Choroid plexus epithelial cell (primary cell): ENCODE results near the gene LLCFC1.

Experiments used
- DNase-seq: peaks from one replicate; pipeline ENCODE4 v3.0.0-alpha.2; 2010; ENCODE audit warnings: low read depth
- H3K4me3 ChIP-seq: 2 replicates; pipeline ENCODE4 v1.5.1; 2011; ENCODE audit warnings: low read depth, mild to moderate bottlenecking, control low read depth, low read length, moderate library complexity
- TF ChIP-seq, protein P1 (sequence below): conservative IDR thresholded peaks from 2 replicates; pipeline ENCODE4 v1.5.1; 2011; ENCODE audit warnings: low read depth, mild to moderate bottlenecking, control low read depth, inconsistent platforms, low read length, moderate library complexity

The LLCFC1 gene

GRCh38 chr7:142961973-142962926 lies 23.0 kb downstream of the LLCFC1 start, which contains the start of gene KEL:
TSS of gene KEL (minus strand) at chr7:142962363. CDS start at chr7:142962206, 157 bp downstream.
- DNase-seq = no peak
- no peak within 1 kb of the TSS for H3K4me3 ChIP-seq
- TF ChIP-seq, protein P1, sequence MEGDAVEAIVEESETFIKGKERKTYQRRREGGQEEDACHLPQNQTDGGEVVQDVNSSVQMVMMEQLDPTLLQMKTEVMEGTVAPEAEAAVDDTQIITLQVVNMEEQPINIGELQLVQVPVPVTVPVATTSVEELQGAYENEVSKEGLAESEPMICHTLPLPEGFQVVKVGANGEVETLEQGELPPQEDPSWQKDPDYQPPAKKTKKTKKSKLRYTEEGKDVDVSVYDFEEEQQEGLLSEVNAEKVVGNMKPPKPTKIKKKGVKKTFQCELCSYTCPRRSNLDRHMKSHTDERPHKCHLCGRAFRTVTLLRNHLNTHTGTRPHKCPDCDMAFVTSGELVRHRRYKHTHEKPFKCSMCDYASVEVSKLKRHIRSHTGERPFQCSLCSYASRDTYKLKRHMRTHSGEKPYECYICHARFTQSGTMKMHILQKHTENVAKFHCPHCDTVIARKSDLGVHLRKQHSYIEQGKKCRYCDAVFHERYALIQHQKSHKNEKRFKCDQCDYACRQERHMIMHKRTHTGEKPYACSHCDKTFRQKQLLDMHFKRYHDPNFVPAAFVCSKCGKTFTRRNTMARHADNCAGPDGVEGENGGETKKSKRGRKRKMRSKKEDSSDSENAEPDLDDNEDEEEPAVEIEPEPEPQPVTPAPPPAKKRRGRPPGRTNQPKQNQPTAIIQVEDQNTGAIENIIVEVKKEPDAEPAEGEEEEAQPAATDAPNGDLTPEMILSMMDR = no peak

- no peak for DNase-seq
- H3K4me3 ChIP-seq = no peak overlapping the region
Measured at GRCh38 chr7:142962991-142963390, 23.7 kb downstream of the LLCFC1 start.

GRCh38 chr7:142963993-142964392 lies 24.7 kb downstream of the LLCFC1 start:
- H3K4me3 ChIP-seq = no peak overlapping the region
- no peak for DNase-seq
- TF ChIP-seq, protein P1 = no peak

More at GRCh38 chr7:142962991-142963390, 23.7 kb downstream of the LLCFC1 start:
- TF ChIP-seq, protein P1 = no peak

- no peak overlapping the region for H3K4me3 ChIP-seq
- no peak for DNase-seq
- TF ChIP-seq, protein P1 = no peak
Measured at GRCh38 chr7:142964502-142965246, 25.4 kb downstream of the LLCFC1 start.

DNA sequence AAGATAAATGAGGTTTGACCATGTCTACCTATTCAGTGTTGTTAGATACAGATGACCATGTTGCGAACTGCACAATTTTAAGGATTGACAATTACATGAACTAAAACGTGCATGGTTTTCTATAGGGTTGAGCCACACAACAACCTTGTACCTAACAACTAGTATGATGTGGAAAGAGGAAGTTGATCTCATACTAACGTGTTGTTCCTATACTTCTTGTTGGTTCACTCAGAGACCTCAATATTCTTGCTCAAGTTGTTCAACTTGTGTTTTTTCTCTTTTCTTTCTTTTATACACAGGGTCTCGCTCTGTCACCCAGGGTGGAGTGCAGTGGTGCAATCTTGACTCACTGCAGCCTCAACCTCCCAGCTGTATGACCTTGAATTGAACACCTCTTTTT lies 28.9 kb downstream of the LLCFC1 start:
- TF ChIP-seq, protein P1 = no peak
- no peak overlapping the region for H3K4me3 ChIP-seq
- DNase-seq = no peak

DNA sequence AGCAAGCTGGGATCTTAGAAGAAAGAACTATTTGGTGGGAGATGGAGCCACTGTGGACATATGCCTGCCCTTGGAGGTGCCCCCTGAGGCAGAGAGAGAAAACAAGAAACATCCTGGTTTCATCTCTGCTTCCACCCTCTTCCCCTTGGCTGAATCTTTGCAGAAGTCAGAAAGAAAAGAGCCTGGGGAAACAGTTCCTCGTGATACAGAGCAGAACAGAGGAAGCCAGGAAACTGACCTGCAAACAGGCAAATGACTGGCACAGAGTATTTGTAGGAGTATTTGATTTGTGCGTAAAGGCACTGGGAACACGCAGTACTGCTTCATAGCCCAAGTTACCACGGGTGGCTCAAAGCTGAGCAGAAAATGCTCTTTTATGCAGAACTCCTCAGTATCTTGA lies 29.9 kb downstream of the LLCFC1 start:
- no peak overlapping the region for H3K4me3 ChIP-seq
- no peak for DNase-seq
- TF ChIP-seq, protein P1 = no peak
